CD4-positive, alpha-beta T cell treated with Interleukin-1 beta for 1 hour (primary cell): ENCODE data around the gene FKBP1C.
"Not testable (repeated sequence)": the region's sequence is repeated elsewhere in the genome, so short reads cannot be mapped to it uniquely, and the experiment has no call there.

Source experiments
- DNase-seq, 2 donors: peaks; one replicate each; pipeline ENCODE4 v3.0.0-alpha.2; 2020 to 2022

The FKBP1C gene

GRCh38 chr6:63211343-63211742 is at the start of gene FKBP1C:
Gene FKBP1C (plus strand): TSS chr6:63211469.
- not testable (repeated sequence) for DNase-seq

- not testable (repeated sequence) for DNase-seq
Measured at GRCh38 chr6:63164047-63164803, 47.0 kb upstream of the FKBP1C start.

GRCh38 chr6:63174173-63174572 is 37.1 kb upstream of the FKBP1C start:
- DNase-seq, result no peak

- DNase-seq, result no peak
Measured at GRCh38 chr6:63176181-63176580, 35.1 kb upstream of the FKBP1C start.

- no peak for DNase-seq
Measured at GRCh38 chr6:63180367-63180766, 30.9 kb upstream of the FKBP1C start.

- no peak for DNase-seq
Measured at GRCh38 chr6:63186970-63187369, 24.3 kb upstream of the FKBP1C start.

GRCh38 chr6:63188828-63189227 is 22.4 kb upstream of the FKBP1C start:
- DNase-seq, result no peak

- no peak for DNase-seq
Measured at GRCh38 chr6:63193324-63193723, 17.9 kb upstream of the FKBP1C start.

GRCh38 chr6:63197741-63198140 is 13.5 kb upstream of the FKBP1C start:
- DNase-seq, result no peak

- no peak for DNase-seq
Measured at GRCh38 chr6:63213325-63213724, 2.1 kb downstream of the FKBP1C start.

GRCh38 chr6:63214816-63215215 is 3.5 kb downstream of the FKBP1C start:
- DNase-seq, result no peak

- DNase-seq, result no peak
Measured at GRCh38 chr6:63224179-63224578, 12.9 kb downstream of the FKBP1C start.

GRCh38 chr6:63225987-63226386 is 14.7 kb downstream of the FKBP1C start:
- DNase-seq, result not testable (repeated sequence)

- DNase-seq, result not testable (repeated sequence)
Measured at GRCh38 chr6:63227928-63228894, 16.9 kb downstream of the FKBP1C start.

GRCh38 chr6:63230027-63230426 is 18.8 kb downstream of the FKBP1C start:
- not testable (repeated sequence) for DNase-seq

- not testable (repeated sequence) for DNase-seq
Measured at GRCh38 chr6:63230511-63230910, 19.2 kb downstream of the FKBP1C start.

GRCh38 chr6:63236398-63236817 is 25.1 kb downstream of the FKBP1C start:
- DNase-seq, result no peak

- DNase-seq, result no peak
Measured at GRCh38 chr6:63245420-63245819, 34.2 kb downstream of the FKBP1C start.

- DNase-seq, result no peak
Measured at GRCh38 chr6:63245909-63246308, 34.6 kb downstream of the FKBP1C start.

- no peak for DNase-seq
Measured at GRCh38 chr6:63246581-63246980, 35.3 kb downstream of the FKBP1C start.

GRCh38 chr6:63249875-63250482 is 38.7 kb downstream of the FKBP1C start:
- DNase-seq, result no peak

GRCh38 chr6:63259153-63259552 is 47.9 kb downstream of the FKBP1C start:
- no peak for DNase-seq

- DNase-seq, result no peak
Measured at GRCh38 chr6:63261820-63262219, 50.6 kb downstream of the FKBP1C start.
